HL-60/S4 treated with phorbol 12-myristate 13-acetate at 8.2 ng/mL for 4 days and 3 days (cell line): ENCODE measurements around the gene CTRL.
"Not testable (repeated sequence)": the region's sequence is repeated elsewhere in the genome, so short reads cannot be mapped to it uniquely, and the experiment has no call there.

ENCODE experiments used
- in situ Hi-C: fragments of 300-500 bp; cut with MboI; formaldehyde crosslinking; loops from 2 replicates; pipeline ENCODE4 v1.15.0; 2022; ENCODE audit warnings: low sequenced_read_pairs

The CTRL gene

DNA sequence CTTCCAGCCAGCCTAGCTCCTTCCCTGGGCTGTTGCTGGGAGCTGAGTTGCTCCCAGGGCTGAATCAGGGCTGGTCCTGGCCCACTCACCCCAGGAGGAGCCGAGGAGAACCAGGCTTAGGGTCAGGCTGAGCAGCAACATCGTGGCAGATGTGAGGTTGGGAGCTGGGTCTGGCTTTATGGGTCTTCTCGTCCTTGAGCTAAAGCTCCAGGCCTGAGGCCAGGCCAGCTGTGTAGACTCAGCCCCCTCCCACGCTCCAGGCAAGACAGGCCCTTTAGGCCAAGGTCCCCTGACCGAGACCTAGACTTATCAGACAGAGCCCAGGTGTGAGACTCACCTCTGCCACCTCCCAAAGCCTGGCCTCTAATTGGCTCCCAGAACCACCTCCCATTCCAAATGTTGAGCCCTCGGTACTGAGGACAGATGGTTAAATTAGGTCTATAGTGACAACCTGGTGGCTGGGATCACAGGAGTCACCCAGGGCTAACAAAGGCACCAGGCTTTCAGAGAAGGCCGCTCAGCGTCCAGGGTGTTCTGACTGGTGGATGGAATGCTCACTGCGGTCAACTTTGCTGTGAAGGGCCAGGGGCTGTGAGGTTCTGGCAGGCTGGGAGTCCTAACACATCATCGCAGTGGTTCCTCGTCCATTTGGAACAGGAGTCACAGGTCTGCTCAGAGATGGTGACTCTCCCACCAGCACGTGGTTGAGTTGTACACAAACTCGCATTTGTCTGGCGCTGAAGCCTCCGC lies at the start of gene CTRL:
Gene CTRL (minus strand): TSS at position 151 of the 750 bp plus-strand sequence. CDS start 10 bp downstream, at position 141.
- in situ Hi-C loops = loop anchor here (10.0 kb wide), 1 partner anchor 47 kb away; the partner anchor contains the start of gene NRN1L

DNA sequence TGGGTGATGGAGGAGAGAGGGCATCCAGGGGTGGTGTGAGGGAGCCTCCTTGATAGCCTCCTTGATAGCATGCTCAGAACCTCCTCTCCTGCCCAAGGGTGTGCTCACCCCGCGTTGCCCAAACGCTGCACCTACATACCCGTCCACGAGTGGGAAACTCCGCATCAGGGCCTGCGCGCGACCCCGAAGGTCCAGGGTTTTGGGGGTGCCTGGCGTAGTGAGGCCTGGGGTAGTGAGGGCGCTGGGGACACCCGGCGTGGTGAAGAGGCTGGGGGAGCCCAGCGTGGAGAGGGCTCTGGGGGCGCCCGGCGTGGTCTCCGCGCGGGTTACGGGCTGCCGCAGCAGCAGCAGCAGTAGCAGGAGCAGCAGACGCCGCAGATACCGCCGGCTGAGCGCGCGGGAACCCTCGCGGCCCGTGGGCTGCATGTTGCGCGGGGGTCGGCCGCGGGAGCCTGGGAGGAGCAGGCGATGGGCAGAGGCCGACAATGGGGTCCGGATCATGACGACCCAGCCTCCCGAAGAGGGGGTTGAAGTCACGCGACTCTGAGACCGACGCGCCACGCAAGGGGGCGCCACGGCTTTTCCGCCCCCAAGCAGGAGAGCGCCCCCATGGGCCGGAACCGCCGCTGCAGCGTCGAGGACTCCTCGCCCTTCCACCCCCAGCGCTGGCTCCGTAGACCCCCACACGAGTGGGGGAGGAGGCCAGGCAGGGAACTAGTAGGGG lies 48.5 kb upstream of the CTRL start, which contains the start of gene DPEP3:
Gene DPEP3 (minus strand): TSS at position 545 of the 724 bp plus-strand sequence. CDS start 119 bp downstream, at position 426.
- in situ Hi-C loops = no loop called here

- in situ Hi-C loops = no loop called here
These were observed 46.0 kb upstream of the CTRL start for GRCh38 chr16:67977469-67978227.

DNA sequence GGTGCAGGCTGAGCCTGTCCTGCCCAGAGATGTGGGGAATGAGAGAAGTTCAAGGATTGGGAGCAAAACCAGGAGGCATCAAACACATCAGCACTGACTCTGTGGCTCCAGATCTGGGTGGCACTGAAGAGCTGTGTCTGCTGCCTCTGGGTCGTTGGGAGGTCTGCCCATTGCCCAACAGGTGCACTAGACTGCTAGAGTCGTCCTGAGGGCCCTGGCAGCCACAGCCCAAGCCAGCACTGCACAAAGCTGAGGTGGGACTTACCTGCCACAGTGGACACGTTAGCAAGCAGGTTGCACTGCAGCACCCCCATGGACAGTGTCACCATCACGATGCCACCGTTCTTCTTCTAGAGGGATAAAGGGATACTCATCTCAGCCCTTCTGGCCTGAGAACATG lies 45.3 kb upstream of the CTRL start:
- in situ Hi-C loops = no loop called here

- in situ Hi-C loops = no loop called here
These were observed 44.5 kb upstream of the CTRL start for GRCh38 chr16:67976205-67976604.

- in situ Hi-C loops = no loop called here
These were observed 43.9 kb upstream of the CTRL start for GRCh38 chr16:67975321-67976105.

DNA sequence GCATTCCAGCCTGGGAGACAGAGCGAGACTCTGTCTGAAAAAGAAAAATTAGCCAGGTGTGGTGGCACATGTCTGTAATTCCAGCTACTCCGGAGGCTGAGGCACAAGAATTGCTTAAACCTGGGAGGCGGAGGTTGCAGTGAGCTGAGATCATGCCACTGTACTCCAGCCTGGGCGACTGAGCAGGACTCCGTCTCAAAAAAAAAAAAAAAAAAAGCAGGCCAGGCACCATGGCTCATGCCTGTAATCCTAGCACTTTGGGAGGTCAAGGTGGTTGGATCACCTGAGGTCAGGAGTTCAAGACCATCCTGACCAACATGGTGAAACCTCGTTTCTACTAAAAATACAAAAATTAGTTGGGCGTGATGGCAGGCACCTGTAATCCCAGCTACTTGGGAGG lies 40.6 kb upstream of the CTRL start:
- in situ Hi-C loops = not testable (repeated sequence)

DNA sequence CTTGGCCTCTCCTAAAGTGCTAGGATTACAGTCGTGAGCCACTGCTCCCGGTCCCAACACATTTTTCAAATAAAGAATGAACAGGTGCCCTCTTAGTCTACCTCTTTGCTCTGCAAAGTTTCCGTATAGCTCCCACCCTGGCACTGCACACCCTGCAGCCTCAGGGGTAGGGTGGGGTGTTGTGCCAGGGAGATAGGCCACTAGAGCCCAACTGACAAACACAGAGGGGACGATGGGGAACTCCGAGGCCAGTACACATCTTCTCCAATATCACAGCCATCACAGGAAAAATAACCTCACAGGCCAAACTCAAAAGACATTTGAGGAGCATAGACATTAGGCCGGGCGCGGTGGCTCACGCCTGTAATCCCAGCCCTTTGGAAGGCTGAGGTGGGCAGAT lies 39.4 kb upstream of the CTRL start:
- in situ Hi-C loops = no loop called here

- in situ Hi-C loops = no loop called here
These were observed 37.8 kb upstream of the CTRL start for GRCh38 chr16:67969254-67970039.

- in situ Hi-C loops = no loop called here
These were observed 37.0 kb upstream of the CTRL start, which contains the start of gene SLC12A4 for GRCh38 chr16:67968400-67969253. TSS of gene SLC12A4 (minus strand) at chr16:67968637. CDS start at chr16:67968553, 84 bp downstream.

DNA sequence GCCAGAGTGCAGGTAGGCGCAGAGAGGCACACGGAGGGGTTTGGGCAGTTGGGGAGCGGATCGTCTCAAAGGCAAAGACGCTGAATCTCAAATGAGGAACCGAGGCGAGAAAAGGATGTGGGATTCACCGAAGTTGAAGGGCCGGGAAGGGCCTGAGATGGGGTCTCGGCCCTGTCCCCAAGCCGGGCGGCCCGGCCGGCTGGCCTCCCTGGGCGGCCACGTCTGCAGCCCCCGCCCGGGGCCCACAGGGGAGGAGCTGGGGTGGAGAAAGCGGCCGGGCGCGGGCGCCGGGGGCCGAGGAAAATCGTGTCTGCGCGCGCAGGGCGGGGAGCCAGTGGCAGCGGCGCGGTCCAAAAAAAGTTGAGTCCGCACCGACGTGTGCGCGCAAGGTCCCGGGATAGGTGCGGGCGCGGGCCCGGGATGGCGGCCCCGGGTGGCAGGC lies 36.3 kb upstream of the CTRL start:
- in situ Hi-C loops = no loop called here

- in situ Hi-C loops = no loop called here
These were observed 35.7 kb upstream of the CTRL start for GRCh38 chr16:67967183-67967957.

DNA sequence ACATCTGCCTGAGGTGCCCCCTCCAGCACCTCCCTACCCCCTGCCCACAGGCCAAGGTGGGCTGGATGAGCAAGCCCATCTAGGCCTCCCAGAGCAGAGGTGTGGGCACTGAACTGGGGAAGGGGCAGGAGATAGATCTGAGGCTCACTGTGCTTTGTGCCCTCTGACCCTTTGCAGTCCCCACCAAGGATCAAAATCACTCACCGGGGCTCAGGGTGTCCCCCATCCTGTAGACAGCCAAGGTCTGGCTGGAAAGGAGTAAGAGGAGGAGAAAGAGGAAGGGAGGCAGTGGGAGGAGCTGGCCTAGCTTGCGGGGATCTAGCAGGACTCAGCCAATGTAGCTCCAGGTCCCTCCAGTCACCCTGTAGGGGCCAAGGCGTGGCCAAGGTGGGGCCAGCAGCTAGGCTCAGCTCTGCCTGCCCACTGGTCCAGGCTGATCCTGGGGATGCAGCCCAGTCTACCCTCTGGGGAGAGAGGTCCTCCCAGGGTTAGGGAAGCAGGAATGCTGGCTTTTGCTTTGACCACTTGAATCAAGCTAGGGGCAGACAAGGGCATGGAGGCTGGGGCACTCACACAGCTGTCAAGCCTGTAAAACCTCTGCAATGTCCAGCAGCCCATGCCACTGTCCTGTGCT lies 35.0 kb upstream of the CTRL start:
- in situ Hi-C loops = no loop called here

GRCh38 chr16:67965668-67966548 lies 34.2 kb upstream of the CTRL start:
- in situ Hi-C loops = no loop called here

GRCh38 chr16:67964477-67965131 lies 32.9 kb upstream of the CTRL start:
- in situ Hi-C loops = no loop called here
